DND-41 (cell line): Measurements from ENCODE around the gene DNMT3L.
"Not testable (repeated sequence)": the region's sequence is repeated elsewhere in the genome, so short reads cannot be mapped to it uniquely, and the experiment has no call there.

ENCODE experiments used
- EZH2 ChIP-seq: IDR thresholded peaks from 3 replicates; pipeline ENCODE4 v1.6.1; 2012; ENCODE audit warnings: borderline replicate concordance, low read depth, mild to moderate bottlenecking, moderate library complexity, low read length, inconsistent platforms; ENCODE audit not compliant: severe bottlenecking
- TF ChIP-seq, protein P1 (sequence below): IDR thresholded peaks from 2 replicates; pipeline ENCODE4 v1.5.1; 2012; ENCODE audit warnings: borderline replicate concordance, low read length, moderate library complexity, mild to moderate bottlenecking; ENCODE audit not compliant: poor library complexity, severe bottlenecking; ENCODE audit errors: extremely low read depth

DNA sequence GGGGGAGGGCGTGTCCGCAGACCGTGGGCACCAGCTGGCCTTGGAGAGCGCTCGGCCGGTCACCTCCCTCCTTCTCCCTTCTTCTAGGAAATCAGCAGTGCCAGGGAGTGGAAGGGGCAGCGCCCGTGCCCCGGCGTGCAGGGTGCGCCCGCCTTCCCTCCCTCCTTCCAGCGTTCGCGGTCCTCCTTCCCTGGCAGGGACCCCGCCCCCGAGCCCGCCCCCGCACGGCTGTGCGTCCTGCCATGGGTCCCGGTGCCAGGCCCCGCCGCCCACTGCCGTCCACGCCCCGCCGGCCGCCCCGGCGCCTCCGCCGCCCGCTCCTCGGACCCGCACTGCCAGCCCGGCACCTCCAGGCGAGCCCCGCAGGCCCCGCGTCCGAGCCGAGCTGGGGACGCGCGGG is 21.3 kb downstream of the DNMT3L start:
- TF ChIP-seq EZH2: not testable (repeated sequence)
- TF ChIP-seq, protein P1, sequence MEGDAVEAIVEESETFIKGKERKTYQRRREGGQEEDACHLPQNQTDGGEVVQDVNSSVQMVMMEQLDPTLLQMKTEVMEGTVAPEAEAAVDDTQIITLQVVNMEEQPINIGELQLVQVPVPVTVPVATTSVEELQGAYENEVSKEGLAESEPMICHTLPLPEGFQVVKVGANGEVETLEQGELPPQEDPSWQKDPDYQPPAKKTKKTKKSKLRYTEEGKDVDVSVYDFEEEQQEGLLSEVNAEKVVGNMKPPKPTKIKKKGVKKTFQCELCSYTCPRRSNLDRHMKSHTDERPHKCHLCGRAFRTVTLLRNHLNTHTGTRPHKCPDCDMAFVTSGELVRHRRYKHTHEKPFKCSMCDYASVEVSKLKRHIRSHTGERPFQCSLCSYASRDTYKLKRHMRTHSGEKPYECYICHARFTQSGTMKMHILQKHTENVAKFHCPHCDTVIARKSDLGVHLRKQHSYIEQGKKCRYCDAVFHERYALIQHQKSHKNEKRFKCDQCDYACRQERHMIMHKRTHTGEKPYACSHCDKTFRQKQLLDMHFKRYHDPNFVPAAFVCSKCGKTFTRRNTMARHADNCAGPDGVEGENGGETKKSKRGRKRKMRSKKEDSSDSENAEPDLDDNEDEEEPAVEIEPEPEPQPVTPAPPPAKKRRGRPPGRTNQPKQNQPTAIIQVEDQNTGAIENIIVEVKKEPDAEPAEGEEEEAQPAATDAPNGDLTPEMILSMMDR: not testable (repeated sequence)
